ENCODE results near the gene IL4.

- TF ChIP-seq POLR2AphosphoS5 (IDR thresholded peaks at IDR 0.05; ENCODE audit: low read depth): no peak
- TF ChIP-seq, protein P1, sequence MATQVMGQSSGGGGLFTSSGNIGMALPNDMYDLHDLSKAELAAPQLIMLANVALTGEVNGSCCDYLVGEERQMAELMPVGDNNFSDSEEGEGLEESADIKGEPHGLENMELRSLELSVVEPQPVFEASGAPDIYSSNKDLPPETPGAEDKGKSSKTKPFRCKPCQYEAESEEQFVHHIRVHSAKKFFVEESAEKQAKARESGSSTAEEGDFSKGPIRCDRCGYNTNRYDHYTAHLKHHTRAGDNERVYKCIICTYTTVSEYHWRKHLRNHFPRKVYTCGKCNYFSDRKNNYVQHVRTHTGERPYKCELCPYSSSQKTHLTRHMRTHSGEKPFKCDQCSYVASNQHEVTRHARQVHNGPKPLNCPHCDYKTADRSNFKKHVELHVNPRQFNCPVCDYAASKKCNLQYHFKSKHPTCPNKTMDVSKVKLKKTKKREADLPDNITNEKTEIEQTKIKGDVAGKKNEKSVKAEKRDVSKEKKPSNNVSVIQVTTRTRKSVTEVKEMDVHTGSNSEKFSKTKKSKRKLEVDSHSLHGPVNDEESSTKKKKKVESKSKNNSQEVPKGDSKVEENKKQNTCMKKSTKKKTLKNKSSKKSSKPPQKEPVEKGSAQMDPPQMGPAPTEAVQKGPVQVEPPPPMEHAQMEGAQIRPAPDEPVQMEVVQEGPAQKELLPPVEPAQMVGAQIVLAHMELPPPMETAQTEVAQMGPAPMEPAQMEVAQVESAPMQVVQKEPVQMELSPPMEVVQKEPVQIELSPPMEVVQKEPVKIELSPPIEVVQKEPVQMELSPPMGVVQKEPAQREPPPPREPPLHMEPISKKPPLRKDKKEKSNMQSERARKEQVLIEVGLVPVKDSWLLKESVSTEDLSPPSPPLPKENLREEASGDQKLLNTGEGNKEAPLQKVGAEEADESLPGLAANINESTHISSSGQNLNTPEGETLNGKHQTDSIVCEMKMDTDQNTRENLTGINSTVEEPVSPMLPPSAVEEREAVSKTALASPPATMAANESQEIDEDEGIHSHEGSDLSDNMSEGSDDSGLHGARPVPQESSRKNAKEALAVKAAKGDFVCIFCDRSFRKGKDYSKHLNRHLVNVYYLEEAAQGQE (IDR thresholded peaks at IDR 0.05; ENCODE audit: unreplicated experiment): no peak
Measured at GRCh38 chr5:132695956-132696355, 22.2 kb downstream of the IL4 start.
